ENCODE results near the gene CPVL.

CPVL gene

DNA sequence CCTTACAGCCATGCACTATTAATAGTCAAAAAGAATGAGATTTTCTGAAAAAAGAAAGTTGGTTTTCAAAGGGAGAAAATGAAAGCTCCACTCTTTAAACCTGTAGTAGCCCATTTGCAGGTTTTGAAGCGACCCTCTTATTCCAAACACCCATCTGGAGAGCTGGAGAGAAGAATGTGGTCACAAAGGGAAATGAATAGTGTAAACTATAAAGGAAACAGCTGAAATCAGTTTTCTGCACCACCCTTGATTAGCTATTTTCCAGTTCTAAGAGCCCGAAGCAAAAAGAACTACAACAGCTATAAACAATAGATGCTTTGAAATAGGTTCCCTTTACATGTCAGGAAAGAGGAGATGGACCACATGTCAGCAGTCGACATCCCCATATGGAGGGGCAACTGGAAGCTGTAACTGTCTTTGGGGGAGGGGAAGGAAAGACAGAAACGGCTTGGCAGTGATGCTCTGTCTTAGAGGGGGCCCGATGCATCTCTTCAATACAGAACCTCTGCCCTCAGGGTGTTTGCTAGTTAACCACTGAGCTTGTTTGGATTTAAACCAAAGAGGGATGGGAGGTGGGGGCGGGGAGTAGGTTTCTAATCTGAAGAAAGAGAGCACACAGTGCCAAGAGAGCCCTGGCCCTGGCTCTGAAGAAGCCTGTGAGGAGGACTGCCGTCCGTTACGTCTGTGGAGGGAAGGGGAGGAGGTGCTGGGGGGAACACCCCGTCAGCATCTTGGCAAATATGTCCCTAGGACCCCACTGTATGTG, 55.3 kb downstream of the CPVL start:
- no peaks in the 10 kb centered on the region for H3K9me3 ChIP-seq (ENCODE audit: low read length)
- no peaks in the 10 kb centered on the region for H3K36me3 ChIP-seq (ENCODE audit: insufficient read depth, low read length)
- H3K4me3 ChIP-seq (ENCODE audit: low read length): no peak overlapping the region
- H3K4me1 ChIP-seq (ENCODE audit: insufficient read depth, low read length): no peaks in the 10 kb centered on the region
- H2AFZ ChIP-seq (ENCODE audit: low read depth, low read length): no peak overlapping the region
- no peaks in the 10 kb centered on the region for H3K27me3 ChIP-seq (ENCODE audit: insufficient read depth, low read length)

DNA sequence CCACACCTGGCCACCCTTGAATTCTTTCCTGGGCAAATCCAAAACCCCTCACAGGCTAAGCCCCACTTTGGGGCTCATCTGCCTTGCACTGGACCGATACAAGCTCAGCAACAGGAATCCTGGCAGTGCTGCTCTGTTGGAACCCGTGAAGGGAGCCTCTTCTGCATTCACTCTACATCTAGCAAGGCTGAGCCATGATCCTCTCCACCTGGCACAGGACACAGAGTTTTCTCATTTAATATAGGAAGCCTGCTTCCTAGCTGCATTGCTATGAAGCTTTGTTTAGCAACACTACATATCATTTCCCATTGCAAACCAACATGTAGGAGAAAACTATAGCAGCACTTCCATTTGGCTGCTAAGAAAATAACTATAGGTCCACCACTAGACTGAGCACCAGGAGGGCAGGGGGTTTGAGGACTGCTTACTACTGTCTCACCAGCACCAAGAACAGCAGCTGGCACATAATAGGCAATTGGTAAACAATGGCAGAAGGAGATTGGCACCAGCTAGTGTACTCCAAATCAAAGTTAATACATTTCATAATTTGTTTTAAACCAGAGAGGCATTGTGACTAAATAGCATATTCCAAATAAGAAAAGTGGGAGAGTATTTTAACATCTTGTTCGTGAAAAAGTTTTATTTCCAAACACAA, 56.1 kb downstream of the CPVL start:
- no peaks in the 10 kb centered on the region for H3K4me1 ChIP-seq (ENCODE audit: insufficient read depth, low read length)
- no peak overlapping the region for H3K4me3 ChIP-seq (ENCODE audit: low read length)
- H2AFZ ChIP-seq (ENCODE audit: low read depth, low read length): no peak overlapping the region
- no peaks in the 10 kb centered on the region for H3K27me3 ChIP-seq (ENCODE audit: insufficient read depth, low read length)
- no peaks in the 10 kb centered on the region for H3K9me3 ChIP-seq (ENCODE audit: low read length)
- H3K36me3 ChIP-seq (ENCODE audit: insufficient read depth, low read length): no peaks in the 10 kb centered on the region

DNA sequence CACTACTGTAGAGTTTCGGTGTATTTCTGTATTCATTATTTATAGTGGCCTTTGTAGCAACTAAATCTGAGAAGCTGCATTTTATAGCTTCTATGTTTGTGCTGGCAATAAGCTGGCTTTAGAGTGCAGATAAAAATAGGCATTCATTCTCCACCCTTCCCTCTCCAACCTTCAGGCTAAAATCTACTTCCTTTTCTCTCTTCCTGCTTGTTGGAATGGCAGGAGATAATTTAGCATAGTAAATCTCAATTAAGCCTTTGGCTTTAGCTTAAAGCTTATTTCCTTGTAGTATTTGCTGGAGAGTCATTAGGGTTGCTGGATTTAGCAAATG, 58.5 kb downstream of the CPVL start:
- Histone ChIP-seq H3K27me3 (ENCODE audit: insufficient read depth, low read length) (no peaks in the 10 kb centered on the region), H3K36me3 (ENCODE audit: insufficient read depth, low read length) (no peaks in the 10 kb centered on the region), H3K4me1 (ENCODE audit: insufficient read depth, low read length) (no peaks in the 10 kb centered on the region), H3K9me3 (ENCODE audit: low read length) (no peaks in the 10 kb centered on the region), H2AFZ (ENCODE audit: low read depth, low read length) (no peak overlapping the region), H3K4me3 (ENCODE audit: low read length) (no peak overlapping the region)

DNA sequence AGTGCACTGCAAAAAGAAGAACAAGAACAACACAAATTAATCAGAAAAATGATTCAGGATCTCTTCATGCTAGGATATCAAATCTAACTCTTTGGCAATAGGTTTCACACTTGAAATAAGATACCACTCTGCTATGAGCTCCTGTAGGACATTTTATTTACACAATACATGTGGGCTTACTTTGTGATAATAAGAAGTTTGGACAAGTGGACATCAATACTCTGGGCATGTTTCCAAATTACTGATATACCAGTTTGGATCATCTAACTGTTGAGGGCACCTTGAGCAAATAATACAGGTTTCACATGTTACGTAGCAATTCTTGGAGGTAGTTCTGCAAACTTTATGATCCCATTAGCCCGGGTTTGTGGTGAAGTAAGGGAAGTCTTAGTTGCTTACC, 59.8 kb downstream of the CPVL start:
- Histone ChIP-seq H3K27me3 (ENCODE audit: insufficient read depth, low read length) (no peaks in the 10 kb centered on the region), H2AFZ (ENCODE audit: low read depth, low read length) (no peak overlapping the region), H3K36me3 (ENCODE audit: insufficient read depth, low read length) (no peaks in the 10 kb centered on the region), H3K4me1 (ENCODE audit: insufficient read depth, low read length) (no peaks in the 10 kb centered on the region), H3K4me3 (ENCODE audit: low read length) (no peak overlapping the region), H3K9me3 (ENCODE audit: low read length) (no peaks in the 10 kb centered on the region)

DNA sequence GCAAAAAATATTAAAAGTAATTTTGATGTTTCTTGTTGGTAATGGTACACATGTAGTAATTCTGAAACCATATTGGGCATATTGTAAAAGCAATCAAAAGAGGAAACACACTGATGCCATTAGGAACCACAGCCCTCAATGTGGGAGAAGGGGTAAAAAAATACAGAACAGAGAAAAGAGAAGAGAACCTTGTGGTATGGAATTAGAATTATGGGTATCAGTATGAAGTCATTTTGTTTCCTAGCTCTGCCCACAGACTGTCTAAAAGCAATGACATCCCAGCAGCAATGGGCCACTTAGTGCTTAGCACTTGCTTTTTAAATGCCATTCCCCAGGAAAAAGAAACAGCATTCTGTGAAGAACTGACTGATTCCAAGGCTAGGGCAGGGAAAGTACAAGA, 61.5 kb downstream of the CPVL start:
- no peaks in the 10 kb centered on the region for H3K36me3 ChIP-seq (ENCODE audit: insufficient read depth, low read length)
- no peak overlapping the region for H2AFZ ChIP-seq (ENCODE audit: low read depth, low read length)
- H3K4me1 ChIP-seq (ENCODE audit: insufficient read depth, low read length): no peaks in the 10 kb centered on the region
- H3K9me3 ChIP-seq (ENCODE audit: low read length): no peaks in the 10 kb centered on the region
- H3K27me3 ChIP-seq (ENCODE audit: insufficient read depth, low read length): no peaks in the 10 kb centered on the region
- no peak overlapping the region for H3K4me3 ChIP-seq (ENCODE audit: low read length)

DNA sequence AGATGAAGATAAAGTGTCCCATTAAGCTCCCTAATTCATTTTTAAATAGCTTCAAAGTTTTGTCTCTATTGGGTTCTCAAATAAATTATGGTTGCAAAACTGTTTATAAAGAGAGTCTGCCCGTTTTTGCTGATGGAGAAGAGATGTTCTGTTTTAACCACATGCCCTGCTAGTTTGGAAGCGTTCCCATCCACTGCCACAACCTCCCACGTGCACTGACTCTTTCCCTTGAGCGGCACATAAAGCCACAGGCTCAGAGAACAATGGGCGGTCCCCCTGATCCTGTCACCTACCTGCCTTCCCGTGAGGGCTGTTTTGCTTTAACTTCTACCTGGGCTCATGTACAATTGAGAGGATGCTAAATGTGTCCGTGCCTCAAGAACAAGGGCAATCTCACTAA, 65.5 kb downstream of the CPVL start:
- Histone ChIP-seq H3K9me3 (ENCODE audit: low read length) (no peaks in the 10 kb centered on the region), H3K4me1 (ENCODE audit: insufficient read depth, low read length) (no peaks in the 10 kb centered on the region), H3K4me3 (ENCODE audit: low read length) (no peak overlapping the region)

DNA sequence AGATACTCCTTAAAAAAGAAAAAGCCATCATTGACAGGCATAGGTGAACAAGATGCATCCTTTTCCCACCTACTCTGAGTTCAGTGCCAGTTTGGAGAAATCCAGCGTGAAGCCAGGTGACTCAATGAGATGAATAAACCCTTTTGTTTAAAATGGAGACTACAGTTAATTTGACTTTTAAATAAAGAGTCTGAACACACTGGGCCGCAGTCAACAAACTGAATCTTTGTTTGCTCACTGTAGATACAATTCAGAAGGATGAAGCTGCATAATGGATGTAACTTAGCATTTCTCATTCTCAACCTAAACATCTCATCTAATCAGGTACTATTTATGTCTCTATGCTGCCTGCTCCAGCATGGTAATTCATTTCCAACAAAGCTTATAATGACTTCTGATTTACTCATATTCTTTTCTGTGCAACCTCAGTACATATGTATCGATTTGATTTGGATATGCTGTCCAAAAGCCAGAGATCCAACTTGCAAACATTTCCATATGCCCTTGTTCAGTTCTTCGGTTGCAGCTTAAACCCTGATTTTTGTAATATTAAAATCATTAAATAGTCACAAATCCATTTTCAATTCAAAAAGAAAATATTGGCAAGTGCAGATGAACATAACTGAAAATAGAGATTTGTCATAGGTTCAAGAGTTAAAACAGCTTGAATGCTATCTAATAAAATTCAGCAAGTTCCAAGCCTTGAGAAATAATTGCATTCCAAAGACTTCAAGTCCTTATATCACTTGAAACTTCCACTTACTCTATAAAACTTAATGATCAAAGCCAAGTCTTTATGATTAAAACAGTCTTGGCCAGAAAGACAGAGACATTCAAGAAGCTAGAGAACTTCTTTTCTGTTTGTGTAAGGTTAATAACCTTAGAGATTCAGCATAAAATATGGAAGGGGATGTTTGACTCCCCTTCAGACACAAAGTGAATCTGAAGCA, 67.8 kb downstream of the CPVL start:
- Histone ChIP-seq H2AFZ (ENCODE audit: low read depth, low read length) (no peak overlapping the region), H3K4me3 (ENCODE audit: low read length) (no peak overlapping the region), H3K36me3 (ENCODE audit: insufficient read depth, low read length) (no peaks in the 10 kb centered on the region), H3K9me3 (ENCODE audit: low read length) (no peaks in the 10 kb centered on the region), H3K4me1 (ENCODE audit: insufficient read depth, low read length) (no peaks in the 10 kb centered on the region), H3K27me3 (ENCODE audit: insufficient read depth, low read length) (no peaks in the 10 kb centered on the region)

More for the DNA sequence above, 65.5 kb downstream of the CPVL start:
- H3K36me3 ChIP-seq (ENCODE audit: insufficient read depth, low read length): no peaks in the 10 kb centered on the region
- H2AFZ ChIP-seq (ENCODE audit: low read depth, low read length): no peak overlapping the region
- H3K27me3 ChIP-seq (ENCODE audit: insufficient read depth, low read length): no peaks in the 10 kb centered on the region

DNA sequence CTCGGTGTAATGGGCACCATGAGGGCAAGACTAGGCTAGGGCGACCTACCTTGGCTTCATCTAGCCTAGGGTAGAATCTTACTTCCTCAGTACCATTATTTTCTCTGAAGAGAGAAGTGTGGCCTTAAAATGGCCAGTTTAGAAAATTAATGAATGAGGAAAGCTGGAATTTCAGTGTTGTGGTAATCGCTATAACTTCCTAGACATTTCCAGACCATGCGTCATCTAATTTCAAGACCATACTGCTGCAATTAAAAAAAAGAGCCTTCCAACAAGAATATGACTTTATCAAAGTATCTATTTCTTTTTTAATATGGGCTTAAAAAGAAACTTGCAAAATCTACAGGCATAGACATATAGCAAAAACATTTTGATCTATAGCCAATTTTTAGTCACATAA, 68.5 kb downstream of the CPVL start:
- H3K36me3 ChIP-seq (ENCODE audit: insufficient read depth, low read length): no peaks in the 10 kb centered on the region
- H3K4me1 ChIP-seq (ENCODE audit: insufficient read depth, low read length): no peaks in the 10 kb centered on the region
- H3K4me3 ChIP-seq (ENCODE audit: low read length): no peak overlapping the region
- H3K9me3 ChIP-seq (ENCODE audit: low read length): no peaks in the 10 kb centered on the region
- H3K27me3 ChIP-seq (ENCODE audit: insufficient read depth, low read length): no peaks in the 10 kb centered on the region
- H2AFZ ChIP-seq (ENCODE audit: low read depth, low read length): no peak overlapping the region

DNA sequence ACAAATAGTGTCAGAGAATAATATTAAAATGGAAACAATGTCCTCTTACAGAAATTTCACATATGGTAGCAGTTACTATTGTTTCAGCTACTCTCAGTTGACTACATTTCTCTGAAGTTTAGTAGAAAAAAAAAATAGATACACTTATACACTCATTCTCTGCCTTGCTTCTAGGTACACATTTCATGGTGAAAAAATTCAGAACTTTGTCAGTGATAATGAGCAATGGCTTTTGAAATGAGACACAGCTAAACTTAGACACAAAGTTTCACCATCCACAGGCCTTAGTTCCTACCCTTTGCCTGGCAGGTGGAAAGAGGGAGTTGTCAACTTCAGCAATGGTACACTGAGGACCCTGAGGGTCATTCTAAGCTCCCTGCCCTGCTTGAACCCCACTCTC, 69.2 kb downstream of the CPVL start:
- Histone ChIP-seq H3K36me3 (ENCODE audit: insufficient read depth, low read length) (no peaks in the 10 kb centered on the region), H2AFZ (ENCODE audit: low read depth, low read length) (no peak overlapping the region), H3K27me3 (ENCODE audit: insufficient read depth, low read length) (no peaks in the 10 kb centered on the region), H3K9me3 (ENCODE audit: low read length) (no peaks in the 10 kb centered on the region), H3K4me1 (ENCODE audit: insufficient read depth, low read length) (no peaks in the 10 kb centered on the region), H3K4me3 (ENCODE audit: low read length) (no peak overlapping the region)

DNA sequence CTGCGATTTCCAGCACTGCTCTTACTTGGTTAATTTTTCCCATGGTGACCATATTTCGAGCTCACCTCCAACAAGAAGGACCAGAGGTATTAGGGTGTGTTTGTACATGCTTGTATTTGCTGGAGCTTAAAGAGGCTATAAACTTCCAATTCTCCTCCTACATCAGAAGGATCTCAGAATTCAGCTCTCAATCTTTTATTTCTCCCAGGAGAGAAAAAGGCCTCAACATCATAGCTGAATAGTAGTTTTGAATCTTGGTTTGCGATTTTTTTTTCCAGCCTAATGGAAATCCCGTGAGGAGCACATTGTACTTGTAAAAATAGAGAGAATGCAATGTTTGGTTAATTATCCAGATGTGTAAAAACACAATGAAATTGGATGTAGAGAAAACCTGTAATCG, 69.7 kb downstream of the CPVL start:
- H3K4me1 ChIP-seq (ENCODE audit: insufficient read depth, low read length): no peaks in the 10 kb centered on the region
- no peaks in the 10 kb centered on the region for H3K36me3 ChIP-seq (ENCODE audit: insufficient read depth, low read length)
- H3K4me3 ChIP-seq (ENCODE audit: low read length): no peak overlapping the region
- no peaks in the 10 kb centered on the region for H3K27me3 ChIP-seq (ENCODE audit: insufficient read depth, low read length)
- no peak overlapping the region for H2AFZ ChIP-seq (ENCODE audit: low read depth, low read length)
- H3K9me3 ChIP-seq (ENCODE audit: low read length): no peaks in the 10 kb centered on the region

DNA sequence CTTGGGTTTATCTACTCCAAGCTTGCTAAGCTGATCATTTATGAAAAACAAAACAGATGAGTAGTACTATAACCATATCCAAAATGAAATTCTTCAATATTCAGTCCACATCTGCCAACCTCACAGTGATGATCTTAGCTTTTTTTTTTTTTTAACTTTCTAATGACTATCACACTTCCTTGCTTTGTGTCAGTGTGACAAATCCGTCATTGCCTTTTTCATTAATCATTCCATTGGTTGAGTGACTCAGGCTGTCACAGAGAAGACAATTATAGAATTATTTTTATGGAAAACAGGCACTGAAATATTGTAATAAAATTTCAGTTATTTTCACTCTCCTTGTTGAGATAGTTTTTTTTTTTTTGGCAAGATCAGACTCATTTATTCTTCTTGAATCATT, 70.7 kb downstream of the CPVL start:
- Histone ChIP-seq H3K9me3 (ENCODE audit: low read length) (no peaks in the 10 kb centered on the region), H3K27me3 (ENCODE audit: insufficient read depth, low read length) (no peaks in the 10 kb centered on the region), H2AFZ (ENCODE audit: low read depth, low read length) (no peak overlapping the region), H3K4me3 (ENCODE audit: low read length) (no peak overlapping the region), H3K4me1 (ENCODE audit: insufficient read depth, low read length) (no peaks in the 10 kb centered on the region), H3K36me3 (ENCODE audit: insufficient read depth, low read length) (no peaks in the 10 kb centered on the region)

DNA sequence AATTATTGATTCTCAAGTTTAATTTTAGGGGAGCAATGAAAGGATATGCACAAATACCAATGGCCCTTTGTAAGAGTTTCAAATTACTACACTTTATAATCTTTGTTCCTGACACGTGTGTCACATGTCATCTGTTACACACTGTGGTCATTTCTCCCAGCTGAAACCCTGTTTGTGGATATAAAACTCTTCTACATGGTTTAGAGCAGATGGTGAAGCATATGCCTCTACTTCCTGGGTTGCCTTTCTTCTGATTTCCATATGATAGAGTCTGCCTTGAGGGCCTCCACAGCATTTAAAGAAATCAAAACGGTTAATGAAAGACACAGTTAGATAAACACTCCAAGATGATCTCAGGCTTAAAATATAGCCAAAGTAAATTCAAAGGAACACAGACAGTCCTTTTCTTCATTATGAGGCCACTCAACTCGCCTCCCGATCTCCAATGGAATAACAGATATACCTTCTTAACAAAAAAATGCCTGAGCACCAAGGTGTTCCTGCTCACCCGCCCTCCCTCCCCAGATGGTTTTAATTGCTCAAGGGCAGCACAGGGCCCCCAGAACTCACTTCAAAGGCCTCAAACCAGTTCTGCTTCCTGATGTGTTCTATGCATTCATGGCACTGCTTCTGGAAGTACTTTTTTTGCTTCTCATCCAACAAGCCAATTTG, 75.0 kb downstream of the CPVL start:
- Histone ChIP-seq H3K27me3 (ENCODE audit: insufficient read depth, low read length) (no peaks in the 10 kb centered on the region), H2AFZ (ENCODE audit: low read depth, low read length) (no peak overlapping the region), H3K4me3 (ENCODE audit: low read length) (no peak overlapping the region), H3K9me3 (ENCODE audit: low read length) (peaks cover 2% of the 10 kb centered on the region), H3K36me3 (ENCODE audit: insufficient read depth, low read length) (no peaks in the 10 kb centered on the region), H3K4me1 (ENCODE audit: insufficient read depth, low read length) (no peaks in the 10 kb centered on the region)

DNA sequence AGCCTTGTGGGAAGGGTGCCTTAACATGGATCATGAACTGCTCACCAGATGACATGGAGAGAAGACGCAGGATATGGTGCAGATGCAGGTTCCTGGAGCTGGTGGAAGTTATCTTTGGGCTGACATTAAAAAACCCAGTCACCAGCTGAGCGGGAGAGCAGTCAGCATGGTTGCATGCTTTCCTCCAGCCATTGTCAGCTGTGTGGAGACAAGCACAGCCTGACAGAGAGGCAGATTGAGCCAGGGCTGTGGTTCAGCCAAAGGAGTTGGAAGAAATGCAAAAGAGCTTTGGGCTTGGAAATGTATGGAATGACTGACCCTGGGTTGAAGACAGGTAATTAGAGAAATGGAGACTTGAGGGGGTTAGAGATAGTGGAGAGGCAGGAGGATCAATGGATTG, 79.7 kb downstream of the CPVL start:
- no peaks in the 10 kb centered on the region for H3K36me3 ChIP-seq (ENCODE audit: insufficient read depth, low read length)
- H3K4me3 ChIP-seq (ENCODE audit: low read length): no peak overlapping the region
- no peaks in the 10 kb centered on the region for H3K4me1 ChIP-seq (ENCODE audit: insufficient read depth, low read length)
- H2AFZ ChIP-seq (ENCODE audit: low read depth, low read length): no peak overlapping the region
- no peaks in the 10 kb centered on the region for H3K27me3 ChIP-seq (ENCODE audit: insufficient read depth, low read length)
- peaks cover 2% of the 10 kb centered on the region for H3K9me3 ChIP-seq (ENCODE audit: low read length)
